Measurements from ENCODE around the gene TOM1L2. TPM values are rescaled to one million over a fixed set of nuclear protein-coding genes. Genes with fewer than 3 reads are reported as not detected.
"Not testable (repeated sequence)": the region's sequence is repeated elsewhere in the genome, so short reads cannot be mapped to it uniquely, and the experiment has no call there.

The TOM1L2 gene
- total and polyA plus RNA-seq, 12 donors = 29.6 to 437 (median 67.7) TPM

DNA sequence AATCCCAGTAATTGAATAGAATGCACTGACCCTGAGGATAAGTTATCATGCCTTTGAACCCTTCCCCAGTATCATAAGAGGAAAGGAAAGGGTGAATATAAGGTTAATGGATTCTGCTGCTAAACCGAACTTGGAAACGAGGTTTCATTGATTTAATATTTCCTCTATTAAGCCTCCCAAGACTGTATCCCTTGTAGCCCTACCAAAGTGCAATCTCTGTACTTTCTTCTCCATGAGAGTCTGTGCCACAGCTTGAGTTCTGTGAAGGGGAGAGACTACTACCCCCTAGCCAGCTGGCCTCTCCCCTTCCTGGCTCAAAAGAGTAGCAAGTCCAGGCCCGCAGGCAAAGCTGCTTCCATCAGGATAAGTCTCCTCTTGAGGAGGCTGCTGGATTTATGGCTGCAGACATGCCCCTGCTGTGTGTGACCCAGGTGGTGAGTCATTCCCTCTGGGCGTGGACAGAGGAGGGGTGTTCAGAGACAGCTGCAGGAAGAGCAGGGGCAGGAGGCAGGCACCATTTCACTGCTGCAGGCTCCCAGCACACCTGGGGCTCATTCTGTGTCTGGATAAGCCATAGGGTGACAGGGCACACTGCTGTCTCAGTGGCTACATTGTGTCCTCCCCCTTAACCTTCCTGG, 58.4 kb downstream of the TOM1L2 start:
- Histone ChIP-seq H3K4me1 (replicated peaks in 1 of 2) (peaks cover 10 to 23% of the 10 kb centered on the region in 2 donors), H3K4me3 (no peak overlapping the region), H3K27ac (peak overlapping the region in 3 of 5 donors; percentile 40 to 76 (median 62)), H3K36me3 (replicated peaks in 1 of 2) (no peaks in the 10 kb centered on the region), H3K9me3 (replicated peaks in 1 of 3) (no peaks in the 10 kb centered on the region), H3K27me3 (no peaks in the 10 kb centered on the region)
- peak; percentile 82 to 93 (median 91) for DNase-seq
- 5 to 15% (median 7%) methylated on average over 2 to 4 of the region's 4 CpGs for WGBS, 4 donors
- intact Hi-C loops (cut with DNase I) = no loop called here
- TF ChIP-seq POLR2A (IDR thresholded peaks at IDR 0.05) (peak in 1 of 2 donors; percentile 59), CTCF (IDR thresholded peaks at IDR 0.05) (no peak)

DNA sequence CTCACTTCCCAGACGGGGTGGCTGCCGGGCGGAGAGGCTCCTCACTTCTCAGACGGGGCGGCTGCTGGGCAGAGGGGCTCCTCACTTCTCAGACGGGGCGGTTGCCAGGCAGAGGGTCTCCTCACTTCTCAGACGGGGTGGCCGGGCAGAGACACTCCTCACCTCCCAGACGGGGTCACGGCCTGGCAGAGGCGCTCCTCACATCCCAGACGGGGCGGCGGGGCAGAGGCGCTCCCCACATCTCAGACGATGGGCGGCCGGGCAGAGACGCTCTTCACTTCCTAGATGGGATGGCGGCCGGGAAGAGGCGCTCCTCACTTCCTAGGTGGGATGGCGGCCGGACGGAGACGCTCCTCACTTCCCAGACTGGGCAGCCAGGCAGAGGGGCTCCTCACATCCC, 59.9 kb downstream of the TOM1L2 start:
- WGBS, 4 donors = 97 to 98% methylated on average over 6 to 15 of the region's 27 CpGs; no CpG with 5 or more reads in 2 of the 4 donors

GRCh38 chr17:17911001-17911613, 61.1 kb downstream of the TOM1L2 start:
- H3K27ac ChIP-seq = peak overlapping the region in 2 of 5 donors; percentile 44 to 64
- TF ChIP-seq CTCF (IDR thresholded peaks at IDR 0.05) (no peak), POLR2A (IDR thresholded peaks at IDR 0.05) (no peak)
- H3K36me3 ChIP-seq (replicated peaks in 1 of 2) = no peaks in the 10 kb centered on the region
- no peak overlapping the region for H3K4me3 ChIP-seq
- peaks cover 10 to 34% of the 10 kb centered on the region in 2 donors for H3K4me1 ChIP-seq (replicated peaks in 1 of 2)
- H3K27me3 ChIP-seq = no peaks in the 10 kb centered on the region
- WGBS, 4 donors = 74 to 86% (median 78%) methylated on average over 9 to 10 of the region's 10 CpGs
- DNase-seq = peak in 3 of 7 donors; percentile 14 to 85 (median 26)
- no peaks in the 10 kb centered on the region for H3K9me3 ChIP-seq (replicated peaks in 1 of 3)
- intact Hi-C loops (cut with DNase I) = no loop called here

More for the DNA sequence above, 59.9 kb downstream of the TOM1L2 start:
- H3K4me1 ChIP-seq (replicated peaks in 1 of 2) = peaks cover 10 to 25% of the 10 kb centered on the region in 2 donors
- H3K36me3 ChIP-seq (replicated peaks in 1 of 2); H3K9me3 ChIP-seq (replicated peaks in 1 of 3); intact Hi-C loops (cut with DNase I); H3K27ac ChIP-seq; DNase-seq; H3K27me3 ChIP-seq; H3K4me3 ChIP-seq: not testable (repeated sequence)

- Histone ChIP-seq H3K4me1 (replicated peaks in 1 of 2) (peaks cover 10 to 34% of the 10 kb centered on the region in 2 donors), H3K27ac (peak overlapping the region in 1 of 5 donors; percentile 64), H3K4me3 (no peak overlapping the region), H3K9me3 (replicated peaks in 1 of 3) (no peaks in the 10 kb centered on the region), H3K36me3 (replicated peaks in 1 of 2) (no peaks in the 10 kb centered on the region), H3K27me3 (no peaks in the 10 kb centered on the region)
- TF ChIP-seq POLR2A (IDR thresholded peaks at IDR 0.05) = no peak
- no peak for TF ChIP-seq CTCF (IDR thresholded peaks at IDR 0.05)
- no peak for DNase-seq
- WGBS, 4 donors = 58 to 76% (median 74%) methylated on average over 3 to 4 of the region's 4 CpGs
- intact Hi-C loops (cut with DNase I) = no loop called here
Measured at GRCh38 chr17:17910060-17910459, 62.1 kb downstream of the TOM1L2 start.

Measured in adrenal gland (tissue), 12 donors.